ENCODE data around the gene NSD1. TPM values are rescaled to one million over a fixed set of nuclear protein-coding genes. Genes with fewer than 3 reads are reported as not detected.

Gene NSD1
- total and polyA plus RNA-seq, 5 donors: 10.0 to 55.5 (median 49.0) TPM

DNA sequence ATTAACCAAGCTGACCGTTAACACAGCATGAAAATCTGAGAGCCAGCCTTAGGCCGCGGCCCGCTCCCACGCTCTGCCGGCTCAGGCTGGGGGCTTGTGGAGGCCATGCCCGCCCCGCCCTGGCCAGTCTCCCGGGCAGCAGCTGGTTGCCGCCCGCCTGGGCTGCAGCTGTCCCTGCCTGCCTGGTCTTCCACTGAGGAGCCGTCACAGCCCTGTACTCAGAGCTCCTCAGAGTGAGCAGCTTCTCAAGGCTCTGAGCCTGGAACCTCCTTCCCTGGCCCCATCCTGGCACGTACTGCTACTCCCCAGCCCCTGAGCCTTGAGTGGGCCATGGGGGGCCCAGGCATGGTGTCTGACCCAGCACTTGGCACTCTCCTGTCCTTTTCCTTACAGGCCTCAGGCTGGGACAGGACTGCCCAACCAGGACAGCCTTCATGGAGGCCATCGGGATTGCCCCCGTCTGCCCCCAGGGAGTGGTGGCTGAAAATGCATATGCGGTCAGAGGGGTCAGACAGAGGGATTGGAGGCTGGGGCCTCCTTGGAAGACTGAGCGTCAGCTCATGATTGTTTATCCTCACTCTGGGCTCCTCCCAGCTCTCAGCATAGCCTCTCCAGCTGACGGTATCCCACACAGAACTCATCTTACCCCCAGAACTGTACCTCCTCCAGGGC is 35.0 kb upstream of the NSD1 start:
- ATAC-seq: peak; percentile 56 to 59
- Histone ChIP-seq H3K4me3 (ENCODE audit: low read length) (no peak overlapping the region), H3K27ac (ENCODE audit: low read length) (no peak overlapping the region), H3K4me1 (ENCODE audit: control insufficient read depth, insufficient read depth, low read length) (peaks cover 9% of the 10 kb centered on the region), H3K9me3 (ENCODE audit: control insufficient read depth, low read length) (no peaks in the 10 kb centered on the region), H3K27me3 (ENCODE audit: control insufficient read depth, insufficient read depth) (no peaks in the 10 kb centered on the region)
- intact Hi-C loops (cut with DNase I): no loop called here
- 62% methylated on average over 18 of the region's 18 CpGs for WGBS
- DNase-seq: peak; percentile 60 to 88 (median 83)

DNA sequence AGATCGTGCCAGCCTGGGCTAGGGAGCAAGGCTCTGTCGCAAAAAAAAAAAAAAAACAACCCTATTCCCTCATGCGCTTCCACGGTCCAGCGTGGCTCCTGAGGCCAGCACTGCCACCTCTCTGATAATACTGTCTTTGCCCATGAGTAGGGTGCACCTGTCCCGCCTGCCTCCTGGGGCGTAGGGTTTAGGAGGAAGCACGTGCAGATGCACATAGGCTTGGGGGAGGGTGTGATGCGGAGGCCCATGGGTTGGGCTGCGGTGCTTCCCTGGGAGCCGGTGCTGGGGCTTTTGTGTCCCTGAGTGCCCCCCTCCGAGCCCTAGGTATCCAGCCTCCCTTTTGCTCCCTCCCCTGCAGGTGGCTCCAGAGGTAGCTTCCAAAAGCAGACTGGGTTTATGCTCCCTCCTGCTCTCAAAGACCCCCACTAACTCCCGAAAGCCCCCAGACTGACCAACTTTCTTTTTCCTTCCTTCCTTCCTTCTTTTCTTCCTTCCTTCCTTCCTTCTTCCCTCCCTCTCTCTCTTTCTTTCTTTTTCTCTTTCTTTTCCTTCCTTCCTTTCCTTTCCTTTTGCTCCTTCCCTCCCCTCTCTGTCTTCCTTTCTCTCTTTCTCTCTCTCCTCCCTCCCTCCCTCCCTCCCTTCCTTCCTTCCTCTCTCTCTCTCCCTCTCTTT is 34.0 kb upstream of the NSD1 start:
- H3K27me3 ChIP-seq (ENCODE audit: control insufficient read depth, insufficient read depth): no peaks in the 10 kb centered on the region
- H3K27ac ChIP-seq (ENCODE audit: low read length): no peak overlapping the region
- no peaks in the 10 kb centered on the region for H3K9me3 ChIP-seq (ENCODE audit: control insufficient read depth, low read length)
- peaks cover 6% of the 10 kb centered on the region for H3K4me1 ChIP-seq (ENCODE audit: control insufficient read depth, insufficient read depth, low read length)
- DNase-seq: peak in 2 of 3 donors; percentile 29 to 49
- intact Hi-C loops (cut with DNase I): no loop called here
- ATAC-seq: no peak
- H3K4me3 ChIP-seq (ENCODE audit: low read length): no peak overlapping the region
- WGBS: 72% methylated on average over 13 of the region's 13 CpGs

DNA sequence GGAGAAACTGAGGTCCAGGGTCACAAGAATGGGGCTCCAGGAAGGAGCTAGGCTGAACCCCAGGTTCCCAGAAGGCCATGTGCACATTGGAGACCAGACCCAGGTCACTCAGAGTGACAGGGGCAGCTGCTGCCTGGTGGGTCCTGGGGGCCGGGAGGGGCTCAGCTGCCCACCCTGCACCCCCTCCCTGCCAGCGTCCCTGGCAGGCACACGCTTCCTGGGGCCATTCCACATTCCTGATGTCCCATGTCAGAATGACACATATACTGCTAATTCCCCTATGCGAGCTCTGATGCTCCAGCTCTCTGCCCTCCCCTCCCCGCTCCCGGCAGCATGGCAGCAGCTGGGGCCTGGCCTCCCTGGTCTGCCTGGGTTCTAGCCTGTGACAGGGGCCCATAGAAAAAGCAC is 32.9 kb upstream of the NSD1 start:
- ATAC-seq (no peak), DNase-seq (peak in 2 of 3 donors; percentile 11 to 14)
- Histone ChIP-seq H3K27ac (ENCODE audit: low read length) (no peak overlapping the region), H3K4me3 (ENCODE audit: low read length) (no peak overlapping the region), H3K27me3 (ENCODE audit: control insufficient read depth, insufficient read depth) (no peaks in the 10 kb centered on the region), H3K9me3 (ENCODE audit: control insufficient read depth, low read length) (no peaks in the 10 kb centered on the region), H3K4me1 (ENCODE audit: control insufficient read depth, insufficient read depth, low read length) (no peaks in the 10 kb centered on the region)
- intact Hi-C loops (cut with DNase I): no loop called here
- WGBS: 69% methylated on average over 6 of the region's 6 CpGs

DNA sequence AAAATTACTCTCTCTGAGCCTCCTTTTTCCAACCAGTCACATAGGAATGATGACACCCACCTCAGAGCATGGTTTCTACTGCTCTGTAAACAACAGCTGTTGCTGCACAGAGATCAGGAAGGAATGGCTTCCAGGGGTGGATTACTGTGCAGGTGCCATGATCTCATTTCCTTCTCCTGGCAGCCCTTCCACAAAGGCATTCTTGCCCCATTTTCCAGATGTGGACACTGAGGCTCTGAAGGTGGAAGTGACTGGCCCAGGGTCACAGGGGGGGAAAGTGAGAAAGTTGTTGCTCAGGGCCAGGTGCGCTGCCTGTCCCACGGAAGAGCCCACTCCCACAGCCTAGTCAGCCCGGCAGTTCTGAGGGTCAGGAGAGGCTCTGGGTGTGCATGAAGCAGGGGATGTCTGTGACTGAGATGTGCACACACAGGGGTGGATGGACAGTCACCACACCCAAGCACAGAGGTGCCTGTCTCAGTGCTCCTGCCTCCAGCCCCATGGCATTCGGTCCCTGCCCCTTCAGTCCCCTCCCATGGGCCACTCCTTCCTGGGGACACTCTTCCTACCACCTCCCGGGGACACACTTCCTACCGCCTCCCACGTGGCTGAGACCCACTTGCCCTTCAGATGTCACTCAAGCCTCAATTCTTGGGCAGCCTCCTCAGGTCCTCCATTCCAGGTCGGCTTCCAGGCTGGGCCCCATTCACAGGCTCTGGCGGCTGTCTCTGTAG is 29.9 kb upstream of the NSD1 start:
- Histone ChIP-seq H3K27me3 (ENCODE audit: control insufficient read depth, insufficient read depth) (no peaks in the 10 kb centered on the region), H3K4me1 (ENCODE audit: control insufficient read depth, insufficient read depth, low read length) (no peaks in the 10 kb centered on the region), H3K27ac (ENCODE audit: low read length) (no peak overlapping the region), H3K4me3 (ENCODE audit: low read length) (no peak overlapping the region), H3K9me3 (ENCODE audit: control insufficient read depth, low read length) (no peaks in the 10 kb centered on the region)
- no peak for ATAC-seq
- DNase-seq: peak in 2 of 3 donors; percentile 8 to 17
- 51% methylated on average over 9 of the region's 9 CpGs for WGBS
- intact Hi-C loops (cut with DNase I): no loop called here

- no peaks in the 10 kb centered on the region for H3K4me1 ChIP-seq (ENCODE audit: control insufficient read depth, insufficient read depth, low read length)
- no peaks in the 10 kb centered on the region for H3K27me3 ChIP-seq (ENCODE audit: control insufficient read depth, insufficient read depth)
- 74% methylated on average over 24 of the region's 24 CpGs for WGBS
- H3K4me3 ChIP-seq (ENCODE audit: low read length): no peak overlapping the region
- no peaks in the 10 kb centered on the region for H3K9me3 ChIP-seq (ENCODE audit: control insufficient read depth, low read length)
- H3K27ac ChIP-seq (ENCODE audit: low read length): no peak overlapping the region
- intact Hi-C loops (cut with DNase I): no loop called here
- DNase-seq (peak in 2 of 3 donors; percentile 15 to 41), ATAC-seq (no peak)
Observed at GRCh38 chr5:177105691-177106476, 27.7 kb upstream of the NSD1 start.

DNA sequence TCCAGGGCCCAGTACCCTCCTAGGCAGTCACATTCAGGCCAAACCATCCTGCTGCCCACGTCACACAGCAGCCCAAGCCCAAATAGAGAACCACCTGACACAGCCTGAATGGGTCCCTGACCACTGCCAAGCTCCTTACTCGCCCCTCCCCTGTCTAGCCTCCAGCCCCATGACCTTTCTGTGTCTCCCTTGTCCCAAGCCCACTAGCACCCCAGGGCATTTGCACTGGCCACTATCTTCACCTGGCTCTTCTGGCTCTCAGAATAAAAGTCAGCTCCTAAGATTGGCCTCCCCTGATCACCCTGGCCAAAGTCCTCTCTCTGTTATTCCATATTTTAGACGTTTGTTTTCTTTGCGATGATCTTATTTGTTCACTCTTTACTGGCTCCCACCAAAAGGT is 26.4 kb upstream of the NSD1 start:
- 85% methylated on average over 4 of the region's 4 CpGs for WGBS
- Histone ChIP-seq H3K4me1 (ENCODE audit: control insufficient read depth, insufficient read depth, low read length) (no peaks in the 10 kb centered on the region), H3K27ac (ENCODE audit: low read length) (no peak overlapping the region), H3K9me3 (ENCODE audit: control insufficient read depth, low read length) (no peaks in the 10 kb centered on the region), H3K4me3 (ENCODE audit: low read length) (no peak overlapping the region), H3K27me3 (ENCODE audit: control insufficient read depth, insufficient read depth) (no peaks in the 10 kb centered on the region)
- no peak for ATAC-seq
- peak in 1 of 3 donors; percentile 22 for DNase-seq
- intact Hi-C loops (cut with DNase I): no loop called here

GRCh38 chr5:177109810-177110209 is 23.8 kb upstream of the NSD1 start:
- peak in 2 of 3 donors; percentile 54 to 72 for DNase-seq
- Histone ChIP-seq H3K9me3 (ENCODE audit: control insufficient read depth, low read length) (no peaks in the 10 kb centered on the region), H3K27ac (ENCODE audit: low read length) (no peak overlapping the region), H3K27me3 (ENCODE audit: control insufficient read depth, insufficient read depth) (no peaks in the 10 kb centered on the region), H3K4me3 (ENCODE audit: low read length) (no peak overlapping the region), H3K4me1 (ENCODE audit: control insufficient read depth, insufficient read depth, low read length) (no peaks in the 10 kb centered on the region)
- 39% methylated on average over 9 of the region's 9 CpGs for WGBS
- intact Hi-C loops (cut with DNase I): loop anchor here (5.0 to 10.0 kb wide), 6 partner anchors 38 to 455 kb away; partner anchors contain the start of genes PRELID1 (in 1 of the 4) and RAB24 (in 1 of the 4)
- no peak for ATAC-seq

GRCh38 chr5:177111720-177112394 is 21.7 kb upstream of the NSD1 start:
- Histone ChIP-seq H3K4me1 (ENCODE audit: control insufficient read depth, insufficient read depth, low read length) (peaks cover 4% of the 10 kb centered on the region), H3K4me3 (ENCODE audit: low read length) (no peak overlapping the region), H3K27me3 (ENCODE audit: control insufficient read depth, insufficient read depth) (no peaks in the 10 kb centered on the region), H3K27ac (ENCODE audit: low read length) (no peak overlapping the region), H3K9me3 (ENCODE audit: control insufficient read depth, low read length) (no peaks in the 10 kb centered on the region)
- ATAC-seq (peak in 1 of 2 donors; percentile 40), DNase-seq (peak; percentile 48 to 82 (median 76))
- intact Hi-C loops (cut with DNase I): loop anchor here (2.0 to 10.0 kb wide), 7 partner anchors 40 to 457 kb away; partner anchors contain the start of genes PRELID1 (in 1 of the 4) and RAB24 (in 1 of the 4)
- 21% methylated on average over 12 of the region's 12 CpGs for WGBS

DNA sequence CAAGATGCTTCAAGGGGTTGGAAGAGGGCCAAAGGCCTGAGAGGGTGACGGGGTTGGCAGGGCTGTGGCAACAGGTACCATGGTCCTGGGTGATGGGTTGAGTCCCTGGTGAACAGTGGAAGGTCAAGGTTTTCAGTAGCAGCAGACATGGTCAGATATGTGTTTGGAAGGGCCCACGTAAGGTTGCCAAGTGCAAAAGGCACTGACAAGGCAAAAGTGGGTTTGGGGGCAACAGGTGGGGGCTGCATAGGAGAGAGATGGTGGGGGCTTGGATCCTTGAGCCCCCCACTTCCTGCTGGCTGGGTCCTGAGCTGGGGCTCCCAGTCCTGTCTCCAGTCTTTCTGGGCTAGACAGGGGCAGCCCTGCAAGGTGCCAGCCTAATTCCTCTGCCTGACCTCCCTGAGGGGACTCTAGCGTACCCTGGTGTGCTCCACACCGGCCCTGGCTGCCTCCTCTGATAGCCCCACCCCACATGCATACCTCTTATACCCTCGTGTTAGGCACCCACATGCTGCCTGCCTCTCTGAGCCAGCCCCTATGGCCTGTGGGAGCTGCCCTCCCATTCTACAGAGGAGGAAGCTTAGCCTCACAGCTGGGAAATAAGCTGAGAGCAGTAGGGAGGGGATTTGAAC is 20.9 kb upstream of the NSD1 start:
- Histone ChIP-seq H3K4me3 (ENCODE audit: low read length) (no peak overlapping the region), H3K4me1 (ENCODE audit: control insufficient read depth, insufficient read depth, low read length) (peaks cover 4% of the 10 kb centered on the region), H3K27me3 (ENCODE audit: control insufficient read depth, insufficient read depth) (no peaks in the 10 kb centered on the region), H3K27ac (ENCODE audit: low read length) (no peak overlapping the region), H3K9me3 (ENCODE audit: control insufficient read depth, low read length) (no peaks in the 10 kb centered on the region)
- DNase-seq (peak in 2 of 3 donors; percentile 21 to 33), ATAC-seq (no peak)
- 70% methylated on average over 5 of the region's 5 CpGs for WGBS
- intact Hi-C loops (cut with DNase I): loop anchor here (2.0 to 10.0 kb wide), 7 partner anchors 40 to 458 kb away; partner anchors contain the start of genes PRELID1 (in 1 of the 4) and RAB24 (in 1 of the 4)
